HL-60 (cell line): ENCODE results near the gene LCTL.

ENCODE experiments used
- DNase-seq, 2 experiments: peaks; one replicate each; pipeline ENCODE4 v3.0.0-alpha.2; 2010 to 2020; ENCODE audit warnings: low read depth in 1 of 2, low spot score in 1 of 2
- H3K27ac ChIP-seq: fragments of 250-450 bp; sonication (Bioruptor Pico); replicated peaks from 2 replicates; pipeline ENCODE4 v1.5.1; 2020; ENCODE audit warnings: mild to moderate bottlenecking, moderate library complexity
- H3K27me3 ChIP-seq: fragments of 250-450 bp; sonication (Bioruptor Pico); 2 replicates; pipeline ENCODE4 v1.5.1; 2021; ENCODE audit warnings: mild to moderate bottlenecking, moderate library complexity; ENCODE audit not compliant: insufficient read depth, poor library complexity, severe bottlenecking
- H3K4me3 ChIP-seq: replicated peaks from 2 replicates; pipeline ENCODE4 v1.5.1; 2011; ENCODE audit warnings: mild to moderate bottlenecking, control low read depth, low read length; ENCODE audit not compliant: insufficient read depth
- CTCF ChIP-seq: IDR thresholded peaks from one replicate; pipeline ENCODE4 v1.5.1; 2011; ENCODE audit warnings: low read length, control low read depth, inconsistent platforms; ENCODE audit not compliant: insufficient read depth
- GABPA ChIP-seq: IDR thresholded peaks from 2 replicates; pipeline ENCODE4 v1.6.1; 2012; ENCODE audit warnings: low read depth
- POLR2AphosphoS5 ChIP-seq: IDR thresholded peaks from 2 replicates; pipeline ENCODE4 v1.6.1; 2012; ENCODE audit warnings: low read depth
- SPI1 ChIP-seq: IDR thresholded peaks from 2 replicates; pipeline ENCODE4 v1.6.1; 2012; ENCODE audit warnings: low read depth, mild to moderate bottlenecking, borderline replicate concordance
- TF ChIP-seq, protein P1 (sequence below): IDR thresholded peaks from 2 replicates; pipeline ENCODE4 v1.6.1; 2012; ENCODE audit warnings: low read depth; ENCODE audit not compliant: insufficient replicate concordance

LCTL gene

DNA sequence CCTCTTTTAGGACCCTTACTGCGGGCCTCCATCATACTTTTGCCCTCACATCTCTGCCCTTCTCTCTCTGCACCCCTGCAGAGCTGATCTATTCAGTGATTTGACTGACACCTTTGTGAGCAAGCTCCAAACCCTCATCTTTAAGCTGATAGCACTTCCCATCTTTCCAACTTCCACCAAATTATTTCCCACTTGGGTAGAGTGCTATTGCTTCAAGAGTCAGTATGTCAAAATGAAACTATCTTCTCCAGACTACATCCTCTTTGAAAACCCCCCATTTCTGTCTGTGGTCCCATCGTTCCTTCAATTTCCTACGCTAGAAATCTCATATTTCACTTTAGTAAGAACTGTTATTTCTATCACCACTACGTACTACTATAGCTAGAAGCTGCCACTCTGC lies 41.0 kb downstream of the LCTL start:
- no peak for TF ChIP-seq SPI1
- TF ChIP-seq GABPA, result no peak
- TF ChIP-seq, protein P1, sequence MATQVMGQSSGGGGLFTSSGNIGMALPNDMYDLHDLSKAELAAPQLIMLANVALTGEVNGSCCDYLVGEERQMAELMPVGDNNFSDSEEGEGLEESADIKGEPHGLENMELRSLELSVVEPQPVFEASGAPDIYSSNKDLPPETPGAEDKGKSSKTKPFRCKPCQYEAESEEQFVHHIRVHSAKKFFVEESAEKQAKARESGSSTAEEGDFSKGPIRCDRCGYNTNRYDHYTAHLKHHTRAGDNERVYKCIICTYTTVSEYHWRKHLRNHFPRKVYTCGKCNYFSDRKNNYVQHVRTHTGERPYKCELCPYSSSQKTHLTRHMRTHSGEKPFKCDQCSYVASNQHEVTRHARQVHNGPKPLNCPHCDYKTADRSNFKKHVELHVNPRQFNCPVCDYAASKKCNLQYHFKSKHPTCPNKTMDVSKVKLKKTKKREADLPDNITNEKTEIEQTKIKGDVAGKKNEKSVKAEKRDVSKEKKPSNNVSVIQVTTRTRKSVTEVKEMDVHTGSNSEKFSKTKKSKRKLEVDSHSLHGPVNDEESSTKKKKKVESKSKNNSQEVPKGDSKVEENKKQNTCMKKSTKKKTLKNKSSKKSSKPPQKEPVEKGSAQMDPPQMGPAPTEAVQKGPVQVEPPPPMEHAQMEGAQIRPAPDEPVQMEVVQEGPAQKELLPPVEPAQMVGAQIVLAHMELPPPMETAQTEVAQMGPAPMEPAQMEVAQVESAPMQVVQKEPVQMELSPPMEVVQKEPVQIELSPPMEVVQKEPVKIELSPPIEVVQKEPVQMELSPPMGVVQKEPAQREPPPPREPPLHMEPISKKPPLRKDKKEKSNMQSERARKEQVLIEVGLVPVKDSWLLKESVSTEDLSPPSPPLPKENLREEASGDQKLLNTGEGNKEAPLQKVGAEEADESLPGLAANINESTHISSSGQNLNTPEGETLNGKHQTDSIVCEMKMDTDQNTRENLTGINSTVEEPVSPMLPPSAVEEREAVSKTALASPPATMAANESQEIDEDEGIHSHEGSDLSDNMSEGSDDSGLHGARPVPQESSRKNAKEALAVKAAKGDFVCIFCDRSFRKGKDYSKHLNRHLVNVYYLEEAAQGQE, result no peak
- no peak for TF ChIP-seq CTCF
- no peak for TF ChIP-seq POLR2AphosphoS5
- Histone ChIP-seq H3K27me3 (no peaks in the 10 kb centered on the region), H3K4me3 (no peak overlapping the region), H3K27ac (no peak overlapping the region)
- DNase-seq, result no peak

- DNase-seq, result no peak
- Histone ChIP-seq H3K4me3 (no peak overlapping the region), H3K27ac (no peak overlapping the region), H3K27me3 (no peaks in the 10 kb centered on the region)
- TF ChIP-seq, protein P1, result no peak
- no peak for TF ChIP-seq SPI1
Measured at GRCh38 chr15:66523926-66524325, 41.9 kb downstream of the LCTL start.

DNA sequence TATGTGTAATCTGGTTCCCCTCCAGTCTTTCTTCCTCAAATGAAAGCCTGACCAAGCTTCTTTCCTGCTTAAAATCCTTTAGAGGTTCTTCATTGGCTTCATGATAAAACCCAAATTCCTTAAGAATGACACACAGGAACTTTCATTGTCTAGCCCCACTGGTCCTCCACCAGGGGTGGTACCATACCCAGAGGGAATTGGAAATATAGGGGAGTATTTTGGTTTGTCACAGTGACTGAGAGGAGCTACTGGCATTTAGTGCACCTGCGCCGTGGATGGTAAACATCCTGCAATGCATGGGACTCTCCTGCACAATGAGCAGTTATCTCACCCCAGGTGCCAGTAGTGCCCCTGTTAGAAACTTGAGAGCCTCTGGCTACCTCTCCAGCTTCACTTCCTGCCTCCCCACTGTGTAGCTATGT lies 49.9 kb downstream of the LCTL start:
- DNase-seq, result no peak
- Histone ChIP-seq H3K27ac (no peak overlapping the region), H3K4me3 (no peak overlapping the region), H3K27me3 (no peaks in the 10 kb centered on the region)
- no peak for TF ChIP-seq SPI1
- TF ChIP-seq POLR2AphosphoS5, result no peak
- TF ChIP-seq, protein P1, result no peak
- no peak for TF ChIP-seq CTCF
- no peak for TF ChIP-seq GABPA

GRCh38 chr15:66514586-66514985 lies 51.2 kb downstream of the LCTL start:
- TF ChIP-seq GABPA (no peak), CTCF (no peak), SPI1 (no peak), POLR2AphosphoS5 (no peak)
- TF ChIP-seq, protein P1, result no peak
- H3K27me3 ChIP-seq, result no peaks in the 10 kb centered on the region
- DNase-seq, result no peak
- H3K27ac ChIP-seq, result no peak overlapping the region
- H3K4me3 ChIP-seq, result no peak overlapping the region
